ENCODE results near the gene DYTN.

DYTN gene

DNA sequence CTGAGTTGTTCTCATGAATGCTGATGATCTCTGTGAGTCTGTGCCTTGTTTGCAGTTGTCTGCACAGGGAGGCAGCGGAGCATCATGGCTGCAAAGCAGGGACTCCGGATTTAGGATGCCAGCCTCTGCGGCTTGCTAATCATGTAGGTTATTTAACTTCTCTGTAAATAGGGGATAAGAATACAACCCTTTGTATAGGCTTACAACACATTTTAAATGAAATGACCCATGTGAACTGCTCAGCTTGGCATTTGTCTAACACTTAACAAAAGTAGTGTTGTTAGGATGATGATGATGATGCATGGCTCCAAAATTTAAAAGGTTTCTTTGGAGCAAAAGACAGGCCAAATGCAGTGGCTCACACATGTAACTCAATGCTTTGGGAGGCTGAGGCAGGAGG is 19.4 kb downstream of the DYTN start:
- DNase-seq (ENCODE audit: low read depth), result no peak

DNA sequence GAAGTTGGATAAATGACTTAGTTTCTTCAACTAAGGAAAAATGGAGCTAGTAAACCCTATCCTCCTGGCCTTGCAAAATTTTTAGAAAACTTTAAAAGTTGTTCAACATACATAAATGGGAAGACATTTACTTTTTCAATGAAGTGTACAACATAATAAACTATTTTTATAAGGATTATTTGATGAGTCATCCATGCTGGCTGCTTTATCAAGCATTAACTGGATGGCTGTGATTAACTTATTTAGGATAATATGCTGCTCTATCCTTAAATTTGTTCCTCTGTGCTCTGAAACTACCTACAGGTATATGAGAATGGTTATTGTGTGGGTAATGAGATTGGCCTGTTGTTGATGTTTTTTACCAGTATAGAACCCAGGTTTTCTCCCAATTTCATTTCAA is 21.3 kb downstream of the DYTN start:
- DNase-seq (ENCODE audit: low read depth), result no peak

- DNase-seq (ENCODE audit: low read depth), result peak; percentile 12
Observed at GRCh38 chr2:206693399-206694137, 24.6 kb downstream of the DYTN start.

DNA sequence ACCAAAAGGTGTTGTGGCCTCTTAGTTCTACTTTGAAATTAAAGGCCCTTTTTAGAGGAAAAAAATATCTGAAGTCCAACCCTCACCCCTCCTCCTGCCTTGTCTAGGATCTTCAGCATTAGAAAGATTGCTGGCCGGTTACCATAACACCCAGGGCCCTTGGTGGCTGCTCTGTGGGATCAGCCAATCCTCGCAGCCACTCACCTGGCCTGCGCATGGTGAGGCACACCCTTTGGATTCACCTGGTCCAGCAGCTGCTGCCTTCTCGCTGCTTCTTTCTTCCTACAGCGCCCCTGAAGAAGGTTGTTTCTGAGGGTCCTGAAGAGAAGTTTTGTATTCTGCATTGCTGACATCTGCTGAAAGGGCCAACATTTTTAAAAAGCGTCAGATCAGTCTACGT is 25.2 kb downstream of the DYTN start:
- DNase-seq (ENCODE audit: low read depth), result no peak

GRCh38 chr2:206688990-206689389 is 29.2 kb downstream of the DYTN start:
- DNase-seq (ENCODE audit: low read depth), result no peak

- no peak for DNase-seq (ENCODE audit: low read depth)
Observed at GRCh38 chr2:206688453-206688852, 29.7 kb downstream of the DYTN start.

DNA sequence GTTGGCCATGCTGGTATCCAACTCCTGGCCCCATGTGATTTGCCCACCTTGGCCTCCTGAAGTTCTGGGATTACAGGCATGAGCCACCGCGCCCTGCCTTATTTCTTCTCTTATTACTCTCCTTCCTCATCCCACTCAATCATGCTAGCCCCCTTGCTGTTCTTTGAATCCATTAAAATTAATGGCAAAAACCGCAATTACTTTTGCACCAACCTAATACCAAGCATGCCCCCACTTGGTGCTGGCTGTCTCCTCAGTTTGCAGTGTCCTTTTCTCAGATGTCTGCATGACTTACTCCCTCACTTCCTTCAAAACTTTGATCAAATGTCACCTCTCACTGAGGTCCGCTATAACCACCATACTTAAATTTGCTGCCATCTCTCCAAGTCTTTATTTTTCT is 34.6 kb downstream of the DYTN start:
- no peak for DNase-seq (ENCODE audit: low read depth)

DNA sequence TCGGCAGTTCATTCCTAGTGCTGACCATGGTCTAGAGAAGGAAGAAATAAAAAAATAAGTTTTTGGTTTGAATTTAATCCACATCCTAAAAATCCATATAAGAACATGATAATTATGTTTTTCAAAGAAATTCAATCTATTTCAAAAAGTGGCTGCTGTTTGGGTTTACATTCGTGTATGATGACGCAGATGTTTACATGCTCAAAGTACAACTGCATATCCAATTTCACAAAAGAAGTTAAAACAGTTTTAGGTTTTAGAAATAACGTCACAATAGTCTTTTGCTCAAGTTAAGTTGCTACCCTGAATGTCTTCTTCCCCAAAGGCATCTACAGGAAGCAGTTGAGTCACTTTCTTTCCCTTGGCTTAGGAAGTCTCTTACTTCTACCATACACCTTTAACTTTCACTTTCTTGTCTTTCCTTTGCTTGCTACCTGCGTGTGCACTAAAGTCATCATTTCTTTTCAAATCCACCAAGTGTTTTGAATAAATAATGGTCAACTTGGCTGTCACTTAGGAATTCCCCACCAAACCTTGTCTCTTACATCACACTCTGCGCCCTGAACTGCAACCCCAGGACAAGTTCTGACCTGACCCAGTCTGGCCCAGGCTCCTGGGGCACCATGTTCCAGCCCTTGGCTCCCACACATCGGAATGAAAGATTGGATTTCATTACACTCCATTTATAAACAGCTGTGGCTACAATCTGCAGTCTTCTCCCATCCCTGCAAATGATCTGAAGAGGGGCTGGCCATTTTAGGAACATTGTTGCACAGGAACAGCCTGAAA is 47.5 kb downstream of the DYTN start:
- DNase-seq (ENCODE audit: low read depth), result no peak

DNA sequence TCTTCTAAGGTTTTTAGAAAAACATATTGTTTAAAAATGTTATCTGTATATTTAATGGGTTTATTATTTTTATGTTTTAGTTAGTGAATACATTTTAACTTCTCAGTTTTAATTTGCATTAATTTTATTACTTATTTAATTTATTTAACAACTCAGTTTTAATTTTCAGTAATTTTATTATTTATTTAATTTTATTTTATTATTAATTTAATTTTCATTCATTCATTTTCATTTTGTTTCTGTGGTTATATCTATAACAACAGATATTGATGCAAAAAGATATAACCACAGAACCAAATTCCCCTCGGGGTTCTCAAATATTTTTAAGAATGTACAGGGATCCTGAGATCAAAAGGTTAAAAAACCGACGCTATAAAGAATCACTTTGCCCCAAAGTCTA is 52.9 kb downstream of the DYTN start:
- no peak for DNase-seq (ENCODE audit: low read depth)

GRCh38 chr2:206657087-206657486 is 61.1 kb downstream of the DYTN start:
- DNase-seq (ENCODE audit: low read depth), result no peak

- DNase-seq (ENCODE audit: low read depth), result no peak
Observed at GRCh38 chr2:206647985-206648384, 70.2 kb downstream of the DYTN start.

DNA sequence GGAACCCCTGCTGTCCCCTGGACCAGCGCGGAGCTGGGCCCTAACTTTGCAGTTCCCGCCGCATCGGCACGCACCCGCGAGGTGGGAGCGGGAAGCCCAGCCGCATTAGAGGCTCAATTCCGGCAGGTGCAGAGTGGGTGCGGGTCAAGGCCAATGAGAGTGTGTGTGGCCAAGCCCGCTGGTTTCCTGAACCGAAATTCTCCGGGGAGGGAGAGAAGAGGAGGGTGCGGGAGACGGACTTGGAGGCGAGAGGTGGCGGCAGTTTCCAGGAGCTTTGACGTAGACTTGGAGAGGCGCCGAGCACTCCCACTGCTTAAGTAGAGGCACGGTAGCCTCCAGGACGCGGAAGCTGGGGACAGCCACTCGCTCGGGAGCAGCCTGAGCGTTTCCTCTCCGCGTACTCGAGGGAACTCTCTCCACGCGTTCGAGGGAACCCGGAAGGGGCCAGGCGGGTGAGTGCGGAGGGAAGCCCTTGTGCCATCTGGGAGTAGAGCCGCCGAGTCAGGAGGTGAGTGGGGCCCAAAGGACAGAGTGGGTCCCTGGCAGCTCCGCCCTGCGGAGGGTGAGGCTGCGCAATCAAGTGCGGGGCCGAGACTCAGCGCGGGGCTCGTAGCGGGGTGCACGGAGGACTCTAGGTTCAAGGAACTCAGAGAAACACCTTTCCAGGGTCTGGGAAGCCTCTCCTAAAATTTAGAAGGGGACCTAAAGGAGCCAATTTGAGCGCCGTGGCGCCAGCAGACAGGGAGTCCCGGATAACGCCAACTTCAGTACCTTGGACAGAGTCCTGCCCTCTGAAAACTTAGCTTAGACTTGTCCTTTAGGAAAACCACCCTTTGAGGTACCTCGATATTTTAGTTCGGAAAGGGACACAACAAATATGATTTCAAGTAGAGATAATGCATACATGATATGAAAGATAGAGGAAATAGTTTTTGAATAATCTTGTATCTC is 75.8 kb downstream of the DYTN start, which contains the start of gene FAM237A:
Gene FAM237A (plus strand): TSS at position 413 of the 951 bp plus-strand sequence. CDS start 1,750 bp downstream, outside the sequence.
- no peak for DNase-seq (ENCODE audit: low read depth)

GRCh38 chr2:206641226-206641625 is 77.0 kb downstream of the DYTN start:
- DNase-seq (ENCODE audit: low read depth), result no peak

GRCh38 chr2:206639636-206640035 is 78.6 kb downstream of the DYTN start:
- no peak for DNase-seq (ENCODE audit: low read depth)

DNA sequence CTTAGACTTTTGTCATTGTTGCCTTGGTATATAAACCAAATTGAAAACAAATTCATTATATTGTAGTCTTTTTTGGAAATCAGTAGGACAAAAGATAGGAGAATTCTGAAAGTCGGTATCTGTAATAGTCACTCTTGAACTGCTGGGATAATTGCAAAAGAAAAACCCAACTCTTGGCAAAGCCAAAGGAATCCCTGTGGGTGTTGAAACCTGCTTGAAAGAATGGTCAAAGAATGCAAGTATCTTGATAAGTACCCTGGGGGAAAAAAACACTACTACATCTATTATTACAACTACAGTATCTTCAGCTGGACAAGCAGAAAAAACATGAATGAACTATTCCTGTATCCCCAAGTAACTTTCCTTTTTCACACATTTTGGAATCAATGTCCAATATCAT is 83.2 kb downstream of the DYTN start:
- DNase-seq (ENCODE audit: low read depth), result no peak

- DNase-seq (ENCODE audit: low read depth), result no peak
Observed at GRCh38 chr2:206631340-206631739, 86.9 kb downstream of the DYTN start.

DNA sequence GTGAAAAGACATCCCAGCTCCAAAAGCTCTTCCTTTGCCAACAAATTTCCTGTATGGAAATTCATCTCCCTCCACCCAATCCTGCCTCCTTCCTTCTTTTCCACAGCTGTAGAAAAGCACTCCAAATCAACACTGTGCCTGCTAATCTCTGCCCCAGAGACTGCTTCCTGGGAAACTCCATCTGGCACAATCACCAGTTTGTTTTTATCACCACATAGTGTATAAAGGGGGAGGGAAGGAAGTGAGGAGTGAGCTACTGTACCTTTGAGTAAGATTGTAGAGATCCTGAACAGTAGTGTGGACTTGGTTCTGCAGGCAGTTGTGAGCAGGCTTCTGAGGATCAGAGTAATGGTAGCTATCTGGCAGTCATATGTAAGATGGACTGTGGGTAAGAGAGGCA is 90.6 kb downstream of the DYTN start:
- no peak for DNase-seq (ENCODE audit: low read depth)

- DNase-seq (ENCODE audit: low read depth), result no peak
Observed at GRCh38 chr2:206626108-206626507, 92.1 kb downstream of the DYTN start.

GRCh38 chr2:206619011-206619410 is 99.2 kb downstream of the DYTN start:
- no peak for DNase-seq (ENCODE audit: low read depth)

GRCh38 chr2:206616151-206616550 is 102.0 kb downstream of the DYTN start:
- DNase-seq (ENCODE audit: low read depth), result no peak

GRCh38 chr2:206615417-206616089 is 102.6 kb downstream of the DYTN start:
- DNase-seq (ENCODE audit: low read depth), result no peak

- DNase-seq (ENCODE audit: low read depth), result no peak
Observed at GRCh38 chr2:206614811-206615210, 103.4 kb downstream of the DYTN start.
